ENCODE data around the gene GMEB1.

DNA sequence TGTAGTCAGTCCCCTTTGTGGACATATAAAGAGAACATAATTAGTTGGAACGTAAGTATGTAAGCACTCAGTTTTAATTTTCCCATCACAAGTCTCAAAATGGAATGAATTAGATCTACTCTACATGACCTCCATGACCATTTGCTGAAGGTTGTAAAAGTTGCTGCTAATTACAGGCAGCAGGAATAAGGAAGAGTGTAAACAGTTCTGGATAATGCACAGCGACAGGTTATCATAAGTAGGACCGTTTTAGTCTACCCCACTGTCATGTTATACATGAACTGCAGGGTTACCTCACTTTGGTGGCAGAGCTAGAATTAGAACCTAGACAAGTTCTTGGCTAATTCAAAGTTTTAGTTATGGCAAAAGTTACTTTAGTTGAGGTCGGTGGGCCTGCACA lies 89.8 kb downstream of the GMEB1 start:
- TF ChIP-seq CTCF (IDR thresholded peaks at IDR 0.05 in 4 of 5, conservative IDR thresholded peaks at IDR 0.05 in 1 of 5) (no peak), POLR2A (IDR thresholded peaks at IDR 0.05) (no peak)
